Stimulated activated CD4-positive, alpha-beta T cell treated with anti-CD3 and anti-CD28 coated beads, Interleukin-15, amount 100 ng/mL, for 24 hours (primary cell): ENCODE measurements around the gene MOCS1.

ENCODE experiments used
- DNase-seq: peaks from one replicate; pipeline ENCODE4 v3.0.0-alpha.2; 2020

The MOCS1 gene

DNA sequence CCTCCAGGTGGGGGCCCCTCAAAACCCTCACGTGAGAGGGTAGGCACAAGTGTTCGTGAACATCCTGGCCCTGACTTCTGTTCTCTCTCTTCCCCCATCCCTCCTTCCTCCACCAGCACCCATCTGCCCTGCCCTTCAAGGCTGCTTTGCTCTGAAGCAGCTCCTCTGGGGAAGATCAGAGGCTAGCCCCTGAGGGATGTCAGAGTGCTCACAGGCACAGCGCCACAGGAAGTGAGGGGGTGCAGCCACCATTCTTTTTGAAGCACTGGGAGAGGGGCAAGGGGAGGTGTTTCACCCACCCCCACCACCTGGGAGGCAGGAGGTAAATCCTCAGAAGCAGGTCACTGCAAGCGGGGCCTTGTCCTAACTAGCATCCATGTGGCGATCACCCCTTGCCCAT lies 11.4 kb downstream of the MOCS1 start:
- no peak for DNase-seq

DNA sequence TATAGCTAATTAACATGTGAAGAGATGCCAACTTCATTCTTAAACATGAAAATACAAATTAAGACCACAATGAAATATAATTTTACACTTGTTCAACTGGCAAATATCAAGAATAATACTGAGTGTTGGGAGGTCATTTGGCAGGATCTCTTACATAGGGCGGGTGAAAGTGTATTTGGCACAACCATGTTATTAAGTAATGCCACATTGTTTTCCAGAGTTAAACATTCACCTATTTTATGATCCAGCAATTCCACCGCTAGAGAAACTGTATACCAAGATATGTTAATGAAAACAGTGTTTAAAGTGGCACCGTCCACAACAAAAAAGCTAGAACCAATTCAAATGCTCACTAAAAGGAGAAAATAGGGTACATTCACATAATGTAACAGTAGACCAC lies 14.1 kb downstream of the MOCS1 start:
- no peak for DNase-seq

DNA sequence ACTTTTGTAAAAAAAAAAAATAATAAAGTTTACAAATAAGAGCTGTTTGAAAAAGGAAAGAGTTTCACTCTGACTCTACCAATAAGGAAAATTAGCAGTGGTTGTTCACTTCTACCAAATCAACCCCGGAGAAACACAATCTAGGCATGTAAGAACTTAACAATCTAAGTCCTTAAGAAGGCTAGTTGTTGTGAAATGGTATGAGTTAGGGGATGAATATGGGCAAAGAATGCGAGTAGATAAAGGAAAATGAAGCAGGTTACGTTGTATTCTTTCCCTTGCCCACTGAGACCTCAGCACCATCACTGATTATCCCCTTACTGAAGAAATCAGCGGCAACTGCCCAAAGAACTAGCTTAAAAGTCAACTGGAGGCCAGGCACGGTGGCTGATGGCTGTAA lies 15.4 kb downstream of the MOCS1 start:
- no peak for DNase-seq

DNA sequence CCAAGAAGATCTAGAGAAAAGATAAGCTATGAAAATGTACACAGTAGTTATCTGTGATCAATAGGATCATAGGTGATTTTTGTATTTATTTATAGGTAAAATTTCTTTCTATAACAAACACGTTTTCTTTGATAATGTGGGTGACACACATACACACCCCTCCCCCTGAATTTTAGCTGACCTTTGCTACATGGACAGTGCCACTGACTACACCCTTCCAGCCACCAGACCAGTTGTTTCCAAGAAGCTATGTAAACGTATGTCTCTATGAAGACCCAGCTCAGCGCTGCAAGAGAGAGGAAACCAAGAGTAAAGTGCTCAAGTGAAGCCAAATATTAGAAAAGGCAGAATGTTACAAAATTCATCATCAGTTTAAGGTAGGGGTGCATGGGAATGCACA lies 16.3 kb downstream of the MOCS1 start:
- no peak for DNase-seq

DNA sequence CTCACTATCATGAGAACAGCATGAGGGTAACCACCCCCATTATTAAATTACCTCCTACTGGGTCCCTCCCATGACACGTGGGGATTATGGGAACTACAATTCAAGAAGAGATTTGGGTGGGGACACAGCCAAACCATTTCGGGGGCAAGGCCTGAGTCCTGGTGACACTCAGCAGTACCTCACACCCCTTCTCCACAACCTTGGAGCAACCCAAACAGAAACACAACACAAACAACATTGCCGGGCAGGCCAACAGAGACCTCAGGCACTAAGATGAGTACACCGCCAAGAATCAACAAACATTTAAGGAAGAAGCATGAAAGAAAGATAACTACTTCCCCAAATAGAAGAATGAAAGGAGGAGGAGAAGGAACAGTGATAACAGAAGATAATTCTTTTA lies 16.9 kb downstream of the MOCS1 start:
- DNase-seq, result no peak

DNA sequence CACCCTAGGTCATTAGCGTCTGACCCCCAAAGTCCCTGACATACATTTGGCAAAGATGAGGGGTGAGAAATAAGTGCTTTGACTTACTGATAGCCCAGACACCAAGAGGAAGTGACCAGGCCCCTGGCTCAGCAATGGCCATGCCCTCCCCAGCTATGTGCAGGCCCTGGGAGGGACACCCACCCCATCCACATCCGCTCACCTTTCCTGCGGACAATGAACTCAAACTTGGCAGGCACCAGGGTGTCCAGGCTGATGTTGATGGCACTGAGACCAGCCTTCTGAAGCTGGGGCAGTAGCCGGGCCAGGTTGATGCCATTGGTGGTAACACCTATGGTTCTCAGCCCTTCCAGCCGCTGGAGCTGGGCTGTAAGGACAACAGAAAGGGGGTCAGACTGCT lies 18.4 kb downstream of the MOCS1 start:
- DNase-seq, result no peak

DNA sequence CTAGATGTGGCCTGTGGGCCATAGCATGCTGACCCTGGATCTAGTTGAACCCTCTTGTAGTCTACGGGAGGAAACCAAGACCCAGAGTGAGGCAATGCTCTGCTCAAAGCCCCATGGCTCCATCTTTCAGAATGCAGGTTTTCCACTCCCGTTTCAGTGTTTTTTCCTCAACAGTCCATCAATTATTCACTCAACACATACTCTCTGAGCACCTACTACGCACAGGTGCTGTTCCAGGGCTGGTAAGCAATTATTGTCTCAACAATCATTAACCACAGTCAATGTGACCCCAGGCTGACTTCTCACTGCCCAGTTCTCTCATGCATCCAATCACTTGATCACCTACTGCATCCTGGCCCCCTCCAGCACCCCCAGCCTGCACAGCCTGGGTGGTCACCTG lies 20.0 kb downstream of the MOCS1 start:
- DNase-seq, result no peak

DNA sequence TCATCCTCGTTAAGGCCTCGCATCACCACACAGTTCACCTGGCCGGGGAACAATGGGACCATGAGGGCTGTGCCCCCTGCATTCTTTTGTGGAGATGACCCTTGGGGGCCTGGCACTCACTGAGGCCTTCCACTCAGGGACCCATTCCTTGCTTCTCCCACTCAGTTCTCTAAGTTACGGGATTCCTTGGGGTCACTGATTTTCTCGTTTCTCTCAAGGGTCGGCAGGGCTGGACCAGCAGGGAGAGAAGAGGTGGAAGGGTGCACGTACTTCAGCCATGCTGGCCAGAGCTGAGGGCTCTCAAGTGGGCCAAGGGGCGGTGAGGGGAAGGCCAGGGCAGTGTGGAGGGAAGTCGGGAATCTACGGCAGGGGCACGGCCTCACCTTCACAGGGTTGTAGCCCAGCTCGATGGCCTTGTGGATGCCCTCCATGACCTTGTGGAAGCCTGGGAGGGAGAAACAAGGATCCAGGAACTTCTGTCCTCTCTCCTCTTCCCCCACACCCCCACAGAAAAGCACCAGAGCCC lies 20.8 kb downstream of the MOCS1 start:
- DNase-seq, result no peak

DNA sequence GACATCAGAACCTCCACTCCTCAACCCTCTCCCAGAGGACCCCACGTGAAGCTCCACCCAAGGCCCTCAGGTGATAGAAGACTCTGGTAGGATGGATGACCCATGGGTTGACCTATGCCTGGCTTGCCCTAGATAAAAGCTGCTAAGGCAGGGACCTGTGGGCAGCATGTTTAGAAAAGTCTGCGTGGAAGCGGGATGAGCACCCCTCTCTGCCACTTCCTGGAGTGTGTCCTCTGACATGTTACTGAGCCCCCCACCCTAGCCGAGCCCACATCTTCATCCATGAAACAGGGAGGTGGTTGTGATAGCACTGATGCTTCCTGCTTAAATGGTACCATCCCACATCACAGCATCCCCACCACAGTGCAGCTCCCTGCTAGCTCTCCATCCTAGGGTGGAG lies 21.8 kb downstream of the MOCS1 start:
- no peak for DNase-seq

DNA sequence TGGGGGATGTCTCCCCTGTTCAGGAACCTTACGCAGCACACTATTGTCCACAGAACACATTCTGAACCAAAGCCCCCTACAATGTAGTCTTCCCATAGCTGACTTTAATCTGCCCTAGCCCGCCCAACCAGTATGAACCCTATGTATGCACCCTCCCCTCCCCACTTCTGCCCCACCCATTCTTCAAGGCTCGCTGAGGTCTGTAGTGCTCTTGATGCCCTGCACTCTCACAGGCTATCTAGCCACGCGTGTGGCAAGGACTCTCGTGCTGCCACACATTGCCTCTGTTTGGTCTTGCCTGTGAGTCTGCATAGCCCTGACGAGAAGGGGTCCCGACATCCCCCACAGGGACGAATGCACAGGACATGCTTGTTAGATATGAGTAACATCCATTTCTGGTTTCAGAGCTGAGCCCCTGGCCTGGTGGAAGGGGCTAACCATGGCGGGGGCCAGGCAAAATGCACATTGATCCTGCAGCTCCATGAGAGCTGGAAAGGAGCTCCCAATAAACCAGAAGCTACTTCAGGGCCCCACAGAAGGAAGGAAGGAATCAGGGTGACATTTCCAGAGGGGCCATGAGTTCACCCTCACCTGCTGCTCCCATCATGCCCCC lies 22.6 kb downstream of the MOCS1 start:
- DNase-seq, result no peak

DNA sequence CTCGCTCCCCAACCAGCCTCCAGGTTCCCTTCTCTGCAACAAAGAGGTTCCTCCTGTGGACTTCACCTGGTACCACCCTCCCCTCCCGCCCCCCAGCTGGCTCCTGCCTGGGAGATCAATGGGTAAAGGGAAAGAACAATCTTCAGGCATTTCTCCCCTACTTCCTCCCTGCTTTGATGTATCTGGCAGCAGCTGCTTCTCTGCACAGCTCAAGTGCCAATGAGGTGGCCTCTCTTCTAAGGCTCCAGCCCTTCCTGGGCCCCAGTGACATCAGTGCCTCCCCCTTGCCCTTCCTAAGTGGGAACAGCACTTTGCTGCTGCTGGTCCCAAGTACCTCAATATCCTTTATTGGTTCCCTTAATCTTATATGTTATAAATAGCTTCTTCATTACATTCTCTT lies 23.5 kb downstream of the MOCS1 start:
- no peak for DNase-seq

DNA sequence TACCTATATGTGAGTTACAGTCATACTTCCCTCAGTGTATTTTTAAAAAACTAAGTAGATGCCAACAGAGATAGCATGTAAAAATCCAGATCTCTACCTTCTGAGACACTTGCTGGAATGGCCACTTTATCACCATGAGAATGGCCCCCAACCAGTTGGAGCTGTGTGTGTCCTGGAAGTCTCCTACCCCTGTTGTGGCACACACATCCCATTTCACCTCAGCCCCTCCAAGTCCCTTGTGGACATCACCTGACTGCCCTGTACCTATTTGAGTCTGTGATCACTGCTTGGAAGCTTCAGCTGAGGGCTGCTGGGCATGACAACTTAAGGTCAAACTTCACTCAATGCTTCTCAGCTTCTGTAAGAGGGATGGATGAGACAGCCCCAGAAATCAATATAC lies 24.1 kb downstream of the MOCS1 start:
- DNase-seq, result no peak

DNA sequence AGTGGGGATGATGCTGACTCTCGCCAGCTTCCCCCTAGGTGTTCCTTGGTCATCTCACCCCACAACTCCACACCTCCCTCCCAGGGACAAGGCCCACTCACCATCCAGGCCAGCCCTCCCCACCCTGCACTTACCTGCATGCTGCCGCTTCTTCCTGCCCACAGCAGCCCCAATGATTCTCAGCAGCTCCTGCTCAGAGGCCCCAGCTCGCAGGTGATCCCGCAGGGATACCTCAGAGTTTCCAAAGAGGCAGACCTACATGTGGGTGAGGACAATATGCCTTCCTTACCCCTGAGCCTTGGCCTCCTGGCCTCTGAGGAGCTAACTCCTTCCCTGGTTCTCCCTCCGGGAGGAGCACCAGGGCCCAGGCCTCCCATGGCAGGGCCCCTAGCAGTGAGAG lies 24.6 kb downstream of the MOCS1 start:
- DNase-seq, result no peak

DNA sequence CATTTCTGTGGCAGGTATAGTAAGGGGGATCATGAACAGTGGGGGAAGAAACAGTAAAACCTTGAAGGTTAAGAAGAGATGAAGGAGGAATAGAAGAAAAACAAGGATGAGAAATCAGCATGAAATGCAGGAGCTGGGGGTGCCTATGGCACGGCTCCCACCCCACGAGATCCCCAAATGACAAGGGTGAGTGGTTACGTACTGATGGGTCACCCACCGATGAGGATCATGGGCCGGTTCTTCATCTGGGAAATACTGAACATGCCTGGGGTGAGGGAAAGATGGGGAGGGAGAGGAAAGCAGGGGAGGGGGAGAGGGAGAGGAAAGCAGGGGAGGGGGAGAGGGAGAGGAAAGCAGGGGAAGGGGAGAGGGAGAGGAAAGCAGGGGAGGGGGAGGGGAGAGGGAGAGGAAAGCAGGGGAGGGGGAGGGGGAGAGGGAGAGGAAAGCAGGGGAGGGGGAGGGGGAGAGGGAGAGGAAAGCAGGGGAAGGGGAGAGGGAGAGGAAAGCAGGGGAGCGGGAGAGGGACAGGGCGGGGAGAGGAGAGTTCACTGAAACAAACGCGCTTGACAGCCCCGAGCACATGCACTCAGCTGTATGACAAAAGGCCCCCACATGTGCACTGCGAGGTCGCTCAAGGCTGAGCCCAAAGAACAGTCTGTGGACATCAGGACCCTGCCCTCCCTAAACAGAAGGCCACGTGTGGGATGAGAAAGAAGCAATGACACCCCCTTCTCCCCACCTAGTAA lies 25.3 kb downstream of the MOCS1 start:
- no peak for DNase-seq

DNA sequence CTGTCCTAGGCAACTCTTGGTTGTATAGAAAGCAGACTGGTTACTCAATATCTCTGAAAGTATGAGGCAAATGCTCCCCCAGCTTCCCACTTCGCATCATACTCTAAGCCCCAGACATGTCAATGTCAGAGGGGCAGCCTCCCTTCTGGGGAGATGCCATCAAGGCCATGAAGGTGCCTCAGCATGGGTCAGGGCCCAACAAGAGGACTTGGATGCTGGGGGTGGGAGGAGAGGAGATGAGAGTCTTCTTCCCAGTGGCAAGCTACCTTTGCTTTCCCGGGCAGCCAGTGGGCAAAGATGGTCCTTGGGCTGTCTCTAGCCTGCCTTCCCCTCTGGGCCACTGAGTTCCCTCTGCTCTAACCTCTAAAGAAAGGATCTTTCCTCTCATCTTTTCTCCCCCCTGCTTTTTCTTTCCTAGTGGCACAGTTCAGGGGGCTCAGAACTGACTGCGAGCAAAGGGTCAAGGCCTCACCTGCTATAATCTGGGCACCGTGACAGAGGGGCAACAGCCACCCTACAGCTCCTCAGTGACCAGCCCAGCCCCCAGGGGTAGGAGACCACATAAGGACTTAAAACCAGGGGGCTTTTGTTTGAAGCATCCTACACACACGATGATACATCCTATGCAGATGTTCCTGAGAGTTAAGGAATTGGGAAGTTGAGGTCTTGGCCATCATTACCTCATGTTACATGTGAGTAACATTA lies 26.2 kb downstream of the MOCS1 start:
- DNase-seq, result no peak

DNA sequence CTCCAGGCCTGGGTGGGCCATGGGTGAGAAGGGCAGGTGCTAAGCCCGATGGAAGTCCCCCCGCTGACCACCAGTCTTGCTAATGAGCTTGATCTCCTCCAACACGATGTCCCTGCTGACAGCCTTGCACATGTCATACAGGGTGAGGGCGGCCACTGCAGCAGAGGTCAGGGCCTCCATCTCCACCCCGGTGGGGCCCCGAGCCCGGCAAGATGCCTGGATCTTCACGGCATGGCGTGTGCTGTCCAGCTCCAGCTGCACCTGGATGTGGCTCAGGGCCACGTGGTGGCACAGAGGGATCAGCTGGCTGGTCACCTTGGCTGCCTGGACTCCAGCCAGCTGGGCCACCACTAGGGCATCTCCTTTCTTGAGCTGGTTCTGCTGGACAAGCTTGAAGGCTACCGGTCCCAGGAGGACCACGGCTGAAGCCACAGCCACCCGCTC lies 27.9 kb downstream of the MOCS1 start:
- no peak for DNase-seq

DNA sequence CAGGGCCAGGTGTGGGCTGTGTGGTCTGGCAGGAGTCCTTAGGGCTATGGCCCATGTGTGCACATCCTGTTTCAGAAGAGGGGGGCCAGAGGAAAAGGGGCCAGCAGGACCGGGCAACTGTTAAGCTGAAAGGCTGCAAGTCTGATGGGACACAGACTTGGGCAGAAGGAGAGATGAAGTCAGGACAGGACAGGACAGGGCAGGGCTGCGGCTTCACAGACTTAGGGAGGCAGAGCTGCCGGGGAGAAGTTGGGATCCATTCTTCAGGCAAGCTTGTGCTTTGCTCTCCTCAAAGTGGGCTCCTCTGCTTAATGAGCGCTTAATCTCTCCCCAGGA lies 28.7 kb downstream of the MOCS1 start:
- DNase-seq, result no peak

DNA sequence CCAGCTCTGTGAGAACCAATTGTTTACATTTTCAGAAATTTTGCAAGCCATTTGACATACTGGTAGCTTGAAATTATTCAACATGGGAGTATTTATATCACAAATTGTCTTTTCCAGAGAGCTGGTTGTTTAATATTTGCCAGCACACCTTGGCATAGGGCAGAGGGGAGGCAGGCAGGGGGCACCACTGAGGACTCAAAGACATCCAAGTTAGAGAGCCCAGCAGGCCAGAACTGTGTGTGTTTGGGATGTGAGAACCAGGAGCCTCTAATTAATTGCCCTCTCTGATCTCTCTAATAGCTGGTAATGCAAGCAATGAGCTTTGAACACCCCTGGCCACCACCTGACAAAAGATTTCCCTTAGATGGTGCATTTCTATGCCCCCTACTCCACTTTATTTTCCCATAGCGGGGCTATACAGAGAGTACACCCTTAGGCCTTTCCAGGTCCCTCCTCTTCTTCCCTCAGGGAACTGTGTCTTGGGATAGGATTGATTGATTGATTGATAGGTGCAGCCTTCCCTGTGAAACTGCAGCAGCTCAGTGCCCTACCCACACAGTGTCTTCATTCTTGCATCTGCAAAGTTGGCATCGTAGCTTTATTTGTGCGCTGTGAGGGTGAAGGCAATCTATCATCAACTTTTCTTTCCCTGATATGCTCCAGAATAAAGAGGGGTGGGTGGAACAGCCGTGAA lies 29.2 kb downstream of the MOCS1 start:
- DNase-seq, result no peak

DNA sequence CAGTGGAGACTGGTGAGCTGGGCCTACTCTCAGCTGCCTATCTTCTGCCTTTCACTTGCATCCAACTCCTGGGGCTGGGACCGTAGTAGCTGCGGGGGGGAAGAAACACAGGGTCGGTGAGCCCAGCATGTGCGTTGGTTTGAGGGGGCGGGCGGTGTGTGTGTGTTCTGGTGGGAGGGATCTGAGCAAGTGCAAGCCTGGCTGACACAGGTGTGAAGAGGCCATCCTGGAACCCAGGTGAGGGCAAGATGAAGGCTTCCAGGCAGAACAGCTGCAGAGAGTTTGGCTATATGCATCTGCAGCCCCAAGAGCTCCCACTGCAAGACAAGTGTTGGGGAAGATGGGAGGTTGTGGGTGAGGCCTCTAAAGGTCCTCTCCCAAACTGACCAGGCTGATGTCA lies 30.6 kb downstream of the MOCS1 start:
- DNase-seq, result no peak

DNA sequence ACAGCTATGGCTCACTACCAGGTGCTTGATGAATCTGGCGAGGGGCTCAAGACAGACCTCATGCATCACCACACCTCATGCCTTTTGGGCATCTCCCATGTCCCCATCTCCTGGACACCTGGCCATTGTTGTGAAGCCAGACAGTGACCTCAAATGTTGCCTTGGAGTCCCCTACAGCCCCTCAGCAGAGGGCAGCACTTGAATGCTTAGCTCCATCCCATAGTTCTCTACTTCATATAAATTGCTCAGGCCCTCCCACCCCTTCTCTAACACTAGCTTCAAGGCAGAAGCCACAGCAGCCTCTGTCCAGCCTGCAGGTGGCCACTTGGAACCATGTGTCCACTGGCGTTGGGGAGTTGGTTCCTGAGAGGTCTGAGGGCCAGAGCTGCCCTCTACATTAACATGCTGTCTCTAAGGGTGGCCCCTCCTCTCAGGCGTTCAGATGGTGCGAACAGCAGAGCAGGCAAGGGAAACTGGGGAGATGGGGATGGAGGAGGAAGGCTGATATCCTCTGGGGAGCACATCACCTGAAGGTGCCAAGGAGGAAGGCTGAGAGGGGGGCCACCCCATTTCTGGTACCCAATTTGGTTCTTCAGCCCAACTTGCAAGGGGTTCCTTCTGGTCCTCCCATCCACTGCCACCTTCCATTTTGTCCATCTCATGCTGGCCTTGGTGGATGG lies 31.3 kb downstream of the MOCS1 start:
- DNase-seq, result no peak

DNA sequence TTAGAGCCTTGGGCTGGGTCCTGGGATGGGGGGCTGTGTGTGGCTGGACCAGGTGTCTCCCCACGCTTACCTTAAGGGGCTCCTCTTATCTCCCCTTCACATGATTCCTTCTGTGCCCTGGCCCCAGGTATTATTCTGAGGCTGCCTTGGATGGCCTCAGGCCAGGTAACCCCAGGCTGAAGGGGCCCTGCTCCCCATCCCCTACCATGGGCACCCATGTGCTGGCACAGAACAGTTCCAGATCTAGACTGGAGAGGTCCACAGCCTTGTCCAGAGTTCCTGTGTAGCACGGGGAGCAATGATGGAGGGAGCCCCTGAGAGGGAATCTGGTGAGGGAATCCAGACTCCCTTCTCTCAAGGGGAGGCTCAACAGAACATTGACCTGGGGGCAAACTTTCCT lies 32.1 kb downstream of the MOCS1 start:
- DNase-seq, result no peak

DNA sequence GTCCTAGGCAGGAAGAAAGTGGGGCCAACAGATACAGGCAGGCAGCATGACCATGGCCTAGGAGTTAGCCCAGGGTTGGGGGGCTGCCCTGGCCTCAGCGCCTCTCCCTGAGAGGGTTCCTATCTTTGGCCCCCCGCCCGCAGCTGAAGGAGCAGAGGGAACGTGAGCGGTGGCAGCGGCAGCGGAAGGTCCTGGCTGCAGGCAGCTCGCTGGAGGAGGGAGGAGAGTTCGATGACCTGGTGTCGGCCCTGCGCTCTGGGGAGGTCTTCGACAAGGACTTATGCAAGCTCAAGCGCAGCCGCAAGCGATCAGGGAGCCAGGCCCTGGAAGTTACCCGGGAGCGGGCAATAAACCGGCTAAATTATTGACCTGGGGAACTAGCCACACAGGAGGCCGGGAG lies 32.6 kb downstream of the MOCS1 start:
- no peak for DNase-seq

DNA sequence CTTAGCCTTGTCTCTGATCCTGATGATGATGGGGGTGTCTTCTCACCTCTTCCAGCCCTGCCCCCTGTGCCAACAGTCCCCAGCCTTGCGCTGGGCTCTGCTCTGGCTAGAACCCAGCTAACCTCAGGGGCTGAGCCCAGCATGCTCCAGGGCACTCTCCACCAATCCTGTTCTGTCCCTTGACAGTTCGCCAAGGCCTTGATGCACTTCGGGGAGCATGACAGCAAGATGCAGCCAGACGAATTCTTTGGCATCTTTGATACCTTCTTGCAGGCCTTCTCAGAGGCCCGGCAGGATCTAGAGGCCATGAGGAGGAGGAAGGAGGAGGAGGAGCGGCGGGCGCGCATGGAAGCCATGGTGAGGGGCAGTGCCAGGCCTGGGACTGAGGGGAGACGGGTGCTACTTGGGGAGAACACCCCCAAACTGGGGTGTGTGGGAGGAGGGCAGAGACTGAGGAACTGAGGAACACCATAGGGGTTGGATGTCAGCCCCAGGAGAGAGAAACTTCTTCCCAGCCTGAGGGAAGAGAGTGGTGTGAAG lies 33.1 kb downstream of the MOCS1 start:
- no peak for DNase-seq
